KMS-11 (cell line): ENCODE data around the gene OR2L13.

ENCODE experiments used
- H2AFZ ChIP-seq: fragments of 200-600 bp; sonication (generic); 2 replicates; pipeline ENCODE4 v1.6.1; 2016; ENCODE audit warnings: antibody characterized with exemption, mixed run types, low read depth
- H3K27ac ChIP-seq: fragments of 200-600 bp; sonication (generic); 2 replicates; pipeline ENCODE4 v1.6.1; 2016; ENCODE audit warnings: mild to moderate bottlenecking, mixed run types
- H3K27me3 ChIP-seq: fragments of 200-600 bp; sonication (generic); 2 replicates; pipeline ENCODE4 v1.6.1; 2017; ENCODE audit warnings: mild to moderate bottlenecking, low read depth, mixed run types, moderate library complexity; ENCODE audit not compliant: insufficient read depth
- H3K36me3 ChIP-seq: fragments of 200-600 bp; sonication (generic); 2 replicates; pipeline ENCODE4 v1.6.1; 2017; ENCODE audit warnings: mild to moderate bottlenecking, mixed run types; ENCODE audit not compliant: insufficient read depth
- H3K4me1 ChIP-seq: fragments of 200-600 bp; sonication (generic); 2 replicates; pipeline ENCODE4 v1.6.1; 2016; ENCODE audit warnings: mild to moderate bottlenecking, low read depth, mixed run types; ENCODE audit not compliant: poor library complexity, severe bottlenecking
- H3K4me2 ChIP-seq: fragments of 200-600 bp; sonication (generic); 2 replicates; pipeline ENCODE4 v1.7.0; 2016; ENCODE audit warnings: mild to moderate bottlenecking, mixed run types
- H3K4me3 ChIP-seq: fragments of 200-600 bp; sonication (generic); IDR thresholded peaks from 2 replicates; pipeline ENCODE4 v1.6.1; 2017; ENCODE audit warnings: low read depth, low read length, mixed read lengths; ENCODE audit not compliant: insufficient read depth
- H3K79me2 ChIP-seq: fragments of 200-600 bp; sonication (generic); 2 replicates; pipeline ENCODE4 v1.6.1; 2016; ENCODE audit warnings: low read depth, mixed run types; ENCODE audit not compliant: insufficient read depth
- H3K9ac ChIP-seq: fragments of 200-600 bp; sonication (generic); 2 replicates; pipeline ENCODE4 v1.6.1; 2016; ENCODE audit warnings: mild to moderate bottlenecking, mixed run types
- H4K20me1 ChIP-seq: fragments of 200-600 bp; sonication (generic); 2 replicates; pipeline ENCODE4 v1.6.1; 2016; ENCODE audit warnings: mild to moderate bottlenecking, mixed run types; ENCODE audit not compliant: insufficient read depth
- CTCF ChIP-seq: fragments of 200-600 bp; sonication (generic); conservative IDR thresholded peaks from 2 replicates; pipeline ENCODE4 v1.6.1; 2017; ENCODE audit warnings: low read depth, mild to moderate bottlenecking, antibody characterized with exemption, low read length, moderate library complexity, mixed read lengths

OR2L13 gene

GRCh38 chr1:248127653-248128052 is 32.7 kb downstream of the OR2L13 start:
- no peaks in the 10 kb centered on the region for H3K36me3 ChIP-seq
- H3K79me2 ChIP-seq: no peaks in the 10 kb centered on the region
- H4K20me1 ChIP-seq: no peaks in the 10 kb centered on the region
- TF ChIP-seq CTCF: no peak
- no peaks in the 10 kb centered on the region for H3K4me1 ChIP-seq
- H3K4me3 ChIP-seq: no peak overlapping the region
- H3K27ac ChIP-seq: no peak overlapping the region
- H3K4me2 ChIP-seq: no peak overlapping the region
- H3K27me3 ChIP-seq: no peaks in the 10 kb centered on the region
- H2AFZ ChIP-seq: no peak overlapping the region
- H3K9ac ChIP-seq: no peak overlapping the region

GRCh38 chr1:248136811-248137210 is 41.8 kb downstream of the OR2L13 start:
- no peak overlapping the region for H2AFZ ChIP-seq
- H3K36me3 ChIP-seq: no peaks in the 10 kb centered on the region; the same call in 1 of the 2 replicates
- no peak overlapping the region for H3K9ac ChIP-seq
- TF ChIP-seq CTCF: no peak
- H3K27ac ChIP-seq: no peak overlapping the region
- no peak overlapping the region for H3K4me2 ChIP-seq
- H4K20me1 ChIP-seq: no peaks in the 10 kb centered on the region
- H3K4me3 ChIP-seq: no peak overlapping the region
- H3K79me2 ChIP-seq: no peaks in the 10 kb centered on the region
- no peaks in the 10 kb centered on the region for H3K27me3 ChIP-seq
- no peaks in the 10 kb centered on the region for H3K4me1 ChIP-seq

GRCh38 chr1:248140846-248141245 is 45.9 kb downstream of the OR2L13 start:
- H3K79me2 ChIP-seq: no peaks in the 10 kb centered on the region
- no peak overlapping the region for H3K27ac ChIP-seq
- H3K27me3 ChIP-seq: no peaks in the 10 kb centered on the region
- TF ChIP-seq CTCF: no peak
- no peaks in the 10 kb centered on the region; the same call in 1 of the 2 replicates for H3K36me3 ChIP-seq
- H3K4me3 ChIP-seq: no peak overlapping the region
- no peaks in the 10 kb centered on the region for H3K4me1 ChIP-seq
- no peak overlapping the region for H3K4me2 ChIP-seq
- H2AFZ ChIP-seq: no peak overlapping the region
- no peak overlapping the region for H3K9ac ChIP-seq
- no peaks in the 10 kb centered on the region for H4K20me1 ChIP-seq

- Histone ChIP-seq H3K4me3 (no peak overlapping the region), H3K9ac (no peak overlapping the region), H2AFZ (no peak overlapping the region), H3K4me2 (no peak overlapping the region), H4K20me1 (no peaks in the 10 kb centered on the region), H3K79me2 (no peaks in the 10 kb centered on the region), H3K27me3 (no peaks in the 10 kb centered on the region), H3K27ac (no peak overlapping the region), H3K36me3 (no peaks in the 10 kb centered on the region; the same call in 1 of the 2 replicates), H3K4me1 (no peaks in the 10 kb centered on the region)
- no peak for TF ChIP-seq CTCF
Measured at GRCh38 chr1:248143311-248143710, 48.3 kb downstream of the OR2L13 start.
